Cardiac fibroblast (primary cell): Measurements from ENCODE around the gene SGCA.

ENCODE experiments used
- DNase-seq, 2 donors: peaks; one replicate each; pipeline versions ENCODE4 v3.0.0 to v3.0.0-alpha.2; 2010; ENCODE audit warnings: low read depth in 2 of 2
- H3K4me3 ChIP-seq, 2 donors: replicated peaks in 1 of 2; 1 replicate in 1 of 2; 2 replicates in 1 of 2; pipeline ENCODE4 v1.5.1; 2011; ENCODE audit warnings: low read depth in 2 of 2, low read length in 2 of 2, mild to moderate bottlenecking in 2 of 2, moderate library complexity in 1 of 2
- TF ChIP-seq, protein P1 (sequence below): IDR thresholded peaks from one replicate; pipeline ENCODE4 v1.5.1; 2011; ENCODE audit warnings: low read depth, mild to moderate bottlenecking, low read length, inconsistent platforms

Gene SGCA

GRCh38 chr17:50184064-50184463 is 18.3 kb downstream of the SGCA start:
- no peak overlapping the region for H3K4me3 ChIP-seq
- DNase-seq, result peak in 1 of 2 donors; percentile 45
- TF ChIP-seq, protein P1, sequence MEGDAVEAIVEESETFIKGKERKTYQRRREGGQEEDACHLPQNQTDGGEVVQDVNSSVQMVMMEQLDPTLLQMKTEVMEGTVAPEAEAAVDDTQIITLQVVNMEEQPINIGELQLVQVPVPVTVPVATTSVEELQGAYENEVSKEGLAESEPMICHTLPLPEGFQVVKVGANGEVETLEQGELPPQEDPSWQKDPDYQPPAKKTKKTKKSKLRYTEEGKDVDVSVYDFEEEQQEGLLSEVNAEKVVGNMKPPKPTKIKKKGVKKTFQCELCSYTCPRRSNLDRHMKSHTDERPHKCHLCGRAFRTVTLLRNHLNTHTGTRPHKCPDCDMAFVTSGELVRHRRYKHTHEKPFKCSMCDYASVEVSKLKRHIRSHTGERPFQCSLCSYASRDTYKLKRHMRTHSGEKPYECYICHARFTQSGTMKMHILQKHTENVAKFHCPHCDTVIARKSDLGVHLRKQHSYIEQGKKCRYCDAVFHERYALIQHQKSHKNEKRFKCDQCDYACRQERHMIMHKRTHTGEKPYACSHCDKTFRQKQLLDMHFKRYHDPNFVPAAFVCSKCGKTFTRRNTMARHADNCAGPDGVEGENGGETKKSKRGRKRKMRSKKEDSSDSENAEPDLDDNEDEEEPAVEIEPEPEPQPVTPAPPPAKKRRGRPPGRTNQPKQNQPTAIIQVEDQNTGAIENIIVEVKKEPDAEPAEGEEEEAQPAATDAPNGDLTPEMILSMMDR, result peak; percentile 27

DNA sequence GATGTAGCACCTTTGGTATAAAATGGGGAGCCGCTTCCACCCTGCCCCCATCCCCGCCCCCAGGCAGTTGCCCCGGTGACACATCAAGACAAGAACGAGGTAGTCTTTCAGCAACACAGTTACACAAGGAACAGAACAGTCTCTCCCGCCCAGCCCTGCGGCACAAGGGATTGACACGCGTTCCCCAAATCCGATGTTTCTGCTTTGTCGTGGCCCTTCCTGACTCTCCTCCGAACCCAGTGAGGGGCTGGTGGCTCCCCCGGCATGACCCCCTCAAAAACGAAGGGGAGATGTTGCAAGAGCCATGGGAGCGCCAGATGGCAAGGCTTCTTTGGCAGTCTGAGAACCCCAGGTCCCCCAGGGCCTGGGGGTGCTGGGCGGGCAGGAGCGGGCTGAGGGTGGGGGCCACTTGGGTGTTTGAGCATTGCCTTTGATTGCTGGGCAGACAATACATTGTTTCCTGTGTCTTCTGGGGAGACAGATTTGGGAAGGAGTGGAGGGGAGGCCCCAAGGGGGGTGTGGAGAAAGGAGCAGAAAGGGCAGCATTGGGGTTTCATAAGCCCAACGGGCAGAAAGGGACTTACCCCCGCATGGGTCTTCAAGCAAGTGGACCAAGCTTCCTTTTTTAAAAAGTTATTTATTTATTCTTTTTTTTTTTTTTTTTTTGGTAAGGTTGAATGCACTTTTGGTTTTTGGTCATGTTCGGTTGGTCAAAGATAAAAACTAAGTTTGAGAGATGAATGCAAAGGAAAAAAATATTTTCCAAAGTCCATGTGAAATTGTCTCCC is 19.0 kb downstream of the SGCA start:
- no peak overlapping the region for H3K4me3 ChIP-seq
- TF ChIP-seq, protein P1, result no peak
- DNase-seq, result peak; percentile 58 to 72

DNA sequence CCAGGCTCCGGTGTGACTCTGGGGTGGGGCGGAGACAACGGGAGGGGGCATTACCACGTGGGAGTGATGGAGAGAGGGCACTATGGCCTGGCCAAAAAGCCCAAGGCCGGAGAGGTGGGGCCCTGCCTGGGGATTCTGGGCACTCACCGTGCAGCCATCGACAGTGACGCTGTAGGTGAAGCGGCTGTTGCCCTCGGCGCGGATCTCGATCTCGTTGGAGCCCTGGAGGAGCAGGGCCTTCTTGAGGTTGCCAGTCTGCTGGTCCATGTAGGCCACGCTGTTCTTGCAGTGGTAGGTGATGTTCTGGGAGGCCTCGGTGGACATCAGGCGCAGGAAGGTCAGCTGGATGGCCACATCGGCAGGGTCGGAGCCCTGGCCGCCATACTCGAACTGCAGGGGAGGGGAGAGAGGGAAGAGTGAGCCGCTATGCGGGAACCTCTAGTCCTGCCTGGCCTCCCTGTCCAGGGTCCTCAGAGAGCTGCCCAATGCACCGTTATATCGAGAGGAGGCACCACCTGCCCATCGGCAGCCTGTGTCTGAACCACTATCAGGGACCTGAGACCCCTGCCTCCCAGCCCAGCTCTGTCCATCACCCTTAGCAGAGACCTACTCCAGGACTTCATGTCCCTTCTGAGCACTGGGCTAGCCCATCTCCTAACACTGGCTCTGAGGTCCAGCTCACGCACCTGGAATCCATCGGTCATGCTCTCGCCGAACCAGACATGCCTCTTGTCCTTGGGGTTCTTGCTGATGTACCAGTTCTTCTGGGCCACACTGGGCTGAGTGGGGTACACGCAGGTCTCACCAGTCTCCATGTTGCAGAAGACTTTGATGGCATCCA is 20.0 kb downstream of the SGCA start:
- TF ChIP-seq, protein P1, result no peak
- peak overlapping the region in 1 of 2 donors; percentile 3 for H3K4me3 ChIP-seq
- peak; percentile 47 to 58 for DNase-seq

DNA sequence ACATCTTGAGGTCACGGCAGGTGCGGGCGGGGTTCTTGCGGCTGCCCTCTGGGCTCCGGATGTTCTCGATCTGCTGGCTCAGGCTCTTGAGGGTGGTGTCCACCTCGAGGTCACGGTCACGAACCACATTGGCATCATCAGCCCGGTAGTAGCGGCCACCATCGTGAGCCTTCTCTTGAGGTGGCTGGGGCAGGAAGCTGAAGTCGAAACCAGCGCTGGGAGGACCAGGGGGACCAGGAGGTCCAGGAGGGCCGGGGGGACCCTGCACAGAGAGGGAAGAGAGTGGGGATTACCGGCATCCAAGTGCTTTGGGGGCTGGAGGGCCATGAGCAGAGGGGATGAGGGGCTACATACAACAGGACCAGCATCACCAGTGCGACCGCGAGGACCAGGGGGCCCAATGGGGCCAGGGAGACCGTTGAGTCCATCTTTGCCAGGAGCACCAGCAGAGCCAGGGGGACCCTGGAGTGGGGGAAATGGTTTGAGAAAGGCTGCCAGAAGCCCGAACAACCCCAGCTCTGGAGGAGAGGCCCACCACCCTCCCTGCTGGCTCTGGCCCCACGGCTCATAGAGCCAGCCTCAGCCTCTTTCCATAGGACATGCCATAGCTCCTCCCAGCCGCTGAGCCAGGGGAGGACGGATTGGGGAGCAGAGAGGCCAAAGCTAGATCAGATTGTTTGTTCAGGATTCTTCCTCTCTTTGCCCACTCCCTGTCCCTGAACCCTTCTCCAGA is 21.0 kb downstream of the SGCA start:
- TF ChIP-seq, protein P1, result no peak
- peak; percentile 72 to 76 for DNase-seq
- no peak overlapping the region for H3K4me3 ChIP-seq

DNA sequence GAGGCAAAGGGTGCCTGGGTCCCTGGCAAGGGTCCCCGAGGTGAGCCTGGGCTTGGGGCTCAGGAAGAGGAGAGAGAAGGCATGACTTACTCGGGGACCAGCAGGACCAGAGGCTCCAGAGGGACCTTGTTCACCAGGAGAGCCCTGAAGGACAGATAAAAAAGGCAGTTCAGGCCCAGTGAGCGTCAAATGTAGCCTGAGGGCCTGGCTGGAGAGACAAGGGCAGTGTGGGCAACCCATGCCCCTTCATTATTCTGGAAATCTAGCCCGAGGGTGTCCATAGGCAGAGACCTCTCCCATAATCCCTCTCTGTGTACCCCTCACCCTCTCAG is 21.6 kb downstream of the SGCA start:
- DNase-seq, result peak in 1 of 2 donors; percentile 75
- TF ChIP-seq, protein P1, result no peak

GRCh38 chr17:50187751-50188530 is 22.1 kb downstream of the SGCA start:
- H3K4me3 ChIP-seq, result no peak overlapping the region
- TF ChIP-seq, protein P1, result no peak
- DNase-seq, result peak; percentile 56 to 71

More for the DNA sequence above, 21.6 kb downstream of the SGCA start:
- no peak overlapping the region for H3K4me3 ChIP-seq
